ENCODE results near the gene ADGRB3.
"Not testable (repeated sequence)": the region's sequence is repeated elsewhere in the genome, so short reads cannot be mapped to it uniquely, and the experiment has no call there.

The ADGRB3 gene

DNA sequence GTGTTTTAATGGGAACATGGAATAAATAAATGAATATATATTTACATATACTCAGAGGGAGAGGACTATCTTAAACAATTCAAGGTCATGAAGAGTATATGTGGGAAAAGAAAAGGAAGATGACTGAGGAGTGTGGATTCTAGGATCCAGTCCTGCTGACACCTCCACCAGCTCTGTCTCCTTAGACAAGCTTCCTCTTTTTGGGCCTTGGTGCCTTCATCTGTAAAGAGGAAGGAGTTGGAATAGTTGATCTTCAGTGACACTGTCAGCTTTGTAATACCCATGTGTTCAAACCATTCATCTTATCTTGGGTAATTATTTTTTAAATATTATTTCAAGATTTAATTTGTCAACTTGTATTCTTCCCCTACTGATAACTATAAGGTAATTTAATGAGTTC is 338.0 kb downstream of the ADGRB3 start:
- no peak for DNase-seq

DNA sequence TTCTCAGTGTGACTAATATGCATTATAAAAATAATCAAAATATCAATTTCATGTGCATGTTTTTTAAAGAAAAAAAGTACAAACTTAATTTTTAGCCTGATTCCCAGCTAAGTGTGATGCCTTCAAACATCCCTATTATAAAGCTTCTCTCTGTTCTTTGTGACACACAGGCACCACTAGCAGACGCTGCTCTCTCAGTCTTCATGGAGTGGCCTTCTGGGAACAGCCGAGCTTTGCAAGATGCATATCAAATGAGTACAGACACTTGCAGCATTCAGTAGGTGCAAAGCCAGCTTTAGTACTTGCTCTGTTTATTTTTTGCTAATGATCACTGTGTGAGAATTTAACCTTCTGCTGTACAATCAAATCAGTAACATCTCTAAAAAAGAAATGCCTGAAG is 340.0 kb downstream of the ADGRB3 start:
- no peak for DNase-seq

DNA sequence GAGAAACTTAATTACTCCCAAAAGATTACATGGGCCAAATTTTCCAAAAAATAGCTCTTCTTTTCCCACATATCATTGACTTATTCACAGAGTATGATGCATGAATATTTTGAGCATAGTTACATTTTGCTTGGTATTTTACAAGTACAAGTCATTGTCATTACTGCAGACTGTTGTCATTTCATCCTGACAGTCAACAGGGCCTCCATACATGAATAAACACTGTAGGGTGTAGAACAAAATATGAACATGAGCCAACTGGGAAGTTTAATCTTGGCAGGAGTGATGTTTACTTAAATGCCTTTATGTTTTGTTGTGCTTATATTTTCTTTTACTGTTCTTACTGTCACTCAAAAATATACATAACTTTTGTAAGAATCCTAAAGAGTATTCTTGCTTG is 340.7 kb downstream of the ADGRB3 start:
- DNase-seq = no peak

DNA sequence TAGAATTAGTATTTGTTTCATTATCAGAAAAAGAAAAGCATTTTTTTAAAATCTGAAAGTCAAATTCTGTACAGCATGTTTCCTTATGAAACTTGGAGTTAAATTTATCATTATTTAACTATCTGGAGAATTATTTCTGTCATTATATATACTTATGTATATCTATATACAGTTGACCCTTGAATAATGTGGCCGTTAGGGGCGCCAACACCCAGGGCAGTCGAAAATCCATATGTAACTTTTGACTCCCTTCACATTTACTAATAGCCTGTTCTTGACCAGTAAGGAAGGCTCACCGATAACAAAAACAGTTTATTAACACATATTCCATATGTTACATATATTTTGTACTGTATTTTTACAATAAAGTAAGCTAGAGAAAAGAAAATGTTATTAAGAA is 341.2 kb downstream of the ADGRB3 start:
- no peak for DNase-seq

DNA sequence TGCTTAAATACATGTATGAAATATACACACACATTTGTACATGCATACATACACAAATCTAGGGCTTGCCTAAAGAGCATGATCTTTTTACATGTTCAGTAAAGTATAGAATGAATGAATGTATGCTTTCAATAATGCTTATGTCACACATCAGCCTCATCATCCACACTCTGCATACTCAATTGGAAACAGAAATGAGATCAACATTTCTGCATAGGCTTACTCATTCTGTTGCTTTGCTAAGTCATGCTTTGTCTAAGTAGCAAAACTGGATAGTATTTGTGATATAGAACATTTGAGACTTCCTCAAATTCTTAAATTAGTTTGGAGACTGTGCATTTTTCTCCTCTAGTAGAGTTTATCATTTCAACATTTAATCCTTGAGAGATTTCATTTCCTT is 343.3 kb downstream of the ADGRB3 start:
- DNase-seq = no peak

DNA sequence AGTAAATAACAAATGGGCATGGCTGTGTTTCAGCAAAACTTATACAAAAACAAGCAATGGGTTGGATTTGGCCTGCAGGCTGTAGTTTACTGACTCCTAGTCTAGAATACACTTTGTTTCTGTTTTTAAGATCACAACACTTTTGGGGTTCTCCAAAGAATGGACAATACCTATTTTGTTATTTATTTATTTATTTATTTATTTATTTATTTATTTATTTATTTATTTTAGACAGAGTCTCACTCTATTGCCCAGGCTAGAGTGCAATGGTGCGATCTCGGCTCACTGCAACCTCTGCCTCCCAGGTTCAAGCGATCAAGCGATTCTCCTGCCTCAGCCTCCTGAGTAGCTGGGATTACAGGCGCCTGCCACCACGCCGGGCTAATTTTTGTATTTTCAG is 346.6 kb downstream of the ADGRB3 start:
- not testable (repeated sequence) for DNase-seq

DNA sequence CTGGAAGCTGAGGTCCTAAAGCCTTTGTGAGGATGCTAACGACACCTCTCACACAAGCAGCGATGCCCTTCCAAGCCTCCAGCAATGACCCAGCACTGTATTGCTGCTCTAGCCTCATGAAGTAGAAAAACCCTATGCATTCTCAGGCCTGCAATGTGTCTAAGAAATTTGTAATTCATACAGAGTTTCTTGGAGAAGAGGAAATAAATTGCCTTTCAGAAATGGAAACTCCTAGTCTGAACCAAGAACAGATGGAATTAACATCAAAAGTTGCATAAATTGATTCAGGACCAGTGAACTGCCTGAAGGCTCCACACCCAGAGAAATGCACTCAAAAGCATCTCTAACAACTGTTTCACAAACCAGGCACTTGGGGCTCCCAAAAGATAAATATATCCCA is 353.6 kb downstream of the ADGRB3 start:
- DNase-seq = no peak

DNA sequence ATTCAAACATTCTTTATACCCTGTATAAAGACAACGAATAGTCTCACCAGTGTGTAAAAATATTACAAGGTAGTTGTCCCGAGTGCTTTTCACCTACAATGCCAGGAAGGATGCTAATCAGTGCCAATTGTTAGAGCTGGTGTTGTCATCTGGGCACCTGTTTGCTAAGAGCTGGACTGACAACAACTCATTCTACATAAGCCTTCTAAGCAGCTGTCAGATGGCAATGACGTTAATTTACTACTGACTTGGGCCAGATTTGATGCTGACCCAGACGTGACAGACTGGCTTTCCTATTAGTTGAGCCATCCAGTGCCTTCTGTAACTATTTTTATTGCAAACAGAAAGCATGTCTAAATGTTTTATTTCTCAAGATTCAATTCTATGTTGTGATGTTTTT is 355.2 kb downstream of the ADGRB3 start:
- no peak for DNase-seq

DNA sequence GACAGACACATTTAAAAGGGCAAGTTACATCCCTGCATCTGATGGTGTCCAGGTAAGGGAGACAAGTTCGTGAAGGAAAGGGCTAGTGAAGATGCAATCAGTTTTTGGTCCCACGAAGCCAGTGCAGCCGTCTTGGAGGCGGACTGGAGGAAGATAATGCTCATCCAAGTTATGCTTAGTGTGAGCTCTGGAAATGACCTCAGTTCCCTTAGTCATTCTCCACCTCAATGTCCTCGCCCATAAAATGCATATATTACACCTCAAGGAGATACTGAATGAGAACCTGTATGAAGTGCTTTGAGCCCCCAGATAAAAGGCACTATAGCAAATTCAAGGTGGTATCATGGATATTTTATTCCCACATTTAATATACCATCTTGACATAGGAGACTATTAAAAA is 358.8 kb downstream of the ADGRB3 start:
- no peak for DNase-seq

DNA sequence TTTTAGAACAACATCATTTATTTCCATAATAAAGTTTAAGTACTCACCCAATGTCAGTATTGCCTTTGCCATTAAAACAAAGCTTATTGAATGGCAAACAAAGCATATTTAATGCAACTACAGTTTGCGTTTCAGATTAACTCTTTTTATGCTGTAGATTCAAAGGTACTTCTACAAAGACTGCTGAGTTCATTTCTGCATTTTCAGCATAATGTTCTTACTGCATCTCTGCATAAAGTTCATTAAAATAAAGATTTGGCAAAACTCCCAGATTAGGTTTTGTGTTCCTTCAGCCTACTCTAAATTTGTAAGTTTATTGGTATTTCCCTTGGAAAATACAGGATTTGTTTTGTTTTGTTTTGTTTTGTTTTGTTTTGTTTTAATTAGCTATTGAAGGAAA is 359.4 kb downstream of the ADGRB3 start:
- DNase-seq = no peak

DNA sequence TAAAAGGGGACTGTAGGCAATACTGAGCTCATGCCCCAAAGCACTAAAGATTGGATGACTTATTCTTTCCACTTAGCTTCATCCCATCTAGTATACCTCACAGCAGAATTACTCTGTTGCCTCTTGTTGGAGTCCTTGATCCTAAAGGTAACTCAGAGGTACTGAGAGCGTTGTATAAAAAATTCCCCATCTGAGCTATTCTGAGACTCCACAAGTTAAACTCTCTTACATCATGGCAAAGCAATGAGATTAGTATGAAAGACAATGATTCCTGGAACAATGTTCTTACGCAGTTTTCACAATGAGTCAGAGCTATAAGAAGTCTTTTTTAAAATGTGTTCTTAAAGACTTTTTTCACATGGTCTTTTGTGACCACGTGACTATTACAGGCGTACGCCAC is 370.1 kb downstream of the ADGRB3 start:
- DNase-seq = no peak

DNA sequence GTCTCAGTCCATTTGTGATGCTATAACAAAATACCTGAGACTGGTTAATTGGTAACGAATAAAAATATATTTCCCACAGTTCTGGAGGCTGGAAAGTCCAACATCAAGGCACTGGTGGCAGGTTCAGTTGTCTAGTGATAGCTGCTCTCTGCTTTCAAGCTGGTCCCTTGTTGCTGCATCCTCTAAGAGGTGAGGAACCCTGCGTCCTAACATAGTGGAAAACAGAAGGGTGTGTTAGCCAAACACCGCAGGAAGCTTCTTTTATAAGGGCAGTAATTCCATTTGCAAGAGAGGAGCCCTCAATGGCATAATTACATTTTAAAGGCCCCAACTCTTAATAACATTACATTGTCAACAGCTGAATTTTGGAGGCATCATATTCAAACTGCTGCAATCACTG is 372.7 kb downstream of the ADGRB3 start:
- DNase-seq = no peak

DNA sequence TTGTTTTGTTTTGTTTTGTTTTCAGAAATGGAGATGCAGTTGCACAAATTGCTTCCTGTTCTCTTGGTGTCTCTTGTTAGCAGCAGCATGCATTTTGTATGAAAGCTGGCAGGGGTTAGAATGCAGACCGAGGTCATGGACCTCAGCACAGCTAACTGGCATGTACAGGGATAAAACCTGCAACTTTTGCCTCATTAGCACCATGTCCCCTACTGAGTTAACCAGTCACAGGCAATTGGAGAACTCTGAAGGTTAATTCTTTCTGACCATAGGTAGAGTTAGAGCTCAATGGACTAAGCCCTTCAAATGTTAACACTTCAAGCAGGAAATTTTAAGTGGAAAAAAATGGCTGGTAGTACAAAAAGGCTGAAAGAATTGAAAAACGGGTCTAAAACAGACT is 377.1 kb downstream of the ADGRB3 start:
- DNase-seq = no peak

DNA sequence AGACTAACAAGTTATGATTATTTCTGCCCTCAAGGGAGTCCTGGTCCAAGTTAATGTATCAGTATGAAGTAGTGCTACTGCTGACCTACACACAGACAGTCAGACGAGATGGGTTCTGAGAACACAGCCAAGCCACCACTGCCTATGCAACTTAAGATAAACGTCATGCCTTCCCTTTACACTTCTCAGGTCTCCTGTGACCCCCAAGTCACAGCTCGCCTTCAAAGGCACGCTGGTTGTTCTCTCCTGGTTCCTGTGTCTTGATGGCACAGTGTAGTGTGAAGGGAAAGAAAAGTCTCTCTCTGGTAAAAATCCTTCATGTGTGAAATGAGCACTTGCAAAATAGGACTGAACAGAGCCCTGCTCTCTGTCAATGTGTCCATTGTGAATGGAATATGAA is 377.8 kb downstream of the ADGRB3 start:
- no peak for DNase-seq

DNA sequence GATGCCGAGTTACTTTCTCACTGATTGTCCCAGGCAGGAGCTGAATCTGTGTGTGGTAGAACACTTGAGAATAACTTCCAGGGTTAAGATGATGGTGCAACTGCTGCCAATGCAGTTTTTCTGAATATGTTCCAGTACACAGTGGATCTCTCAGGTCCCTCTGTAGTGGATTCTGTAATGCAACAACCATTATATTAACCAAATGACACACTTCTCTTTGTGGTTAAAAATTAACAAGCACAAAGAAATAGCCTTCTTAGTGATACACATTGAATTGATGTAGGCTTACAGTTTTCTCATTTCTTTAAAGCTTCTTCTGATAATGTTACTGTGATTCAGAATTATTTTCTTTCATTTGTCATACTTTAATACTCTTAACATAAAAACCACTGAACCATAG is 383.8 kb downstream of the ADGRB3 start:
- no peak for DNase-seq

DNA sequence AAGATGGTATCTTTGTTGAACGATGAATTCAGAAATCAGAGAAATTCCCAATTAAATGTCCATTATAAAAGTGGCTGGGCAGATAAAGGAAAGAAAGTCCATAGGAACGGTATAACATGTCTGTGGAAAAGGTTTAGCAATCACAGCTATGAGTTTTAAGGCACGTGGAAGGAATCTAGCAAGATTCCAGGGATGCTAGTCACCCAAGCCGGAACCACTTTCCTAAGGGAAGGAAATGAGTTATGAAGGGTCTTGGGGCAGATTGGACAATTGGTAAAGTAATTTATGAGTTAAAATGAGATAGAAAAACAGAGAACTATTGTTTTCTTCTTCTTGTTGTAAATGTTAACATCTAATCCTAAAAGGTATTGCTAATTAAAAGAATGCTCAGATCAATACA is 384.8 kb downstream of the ADGRB3 start:
- DNase-seq = no peak

DNA sequence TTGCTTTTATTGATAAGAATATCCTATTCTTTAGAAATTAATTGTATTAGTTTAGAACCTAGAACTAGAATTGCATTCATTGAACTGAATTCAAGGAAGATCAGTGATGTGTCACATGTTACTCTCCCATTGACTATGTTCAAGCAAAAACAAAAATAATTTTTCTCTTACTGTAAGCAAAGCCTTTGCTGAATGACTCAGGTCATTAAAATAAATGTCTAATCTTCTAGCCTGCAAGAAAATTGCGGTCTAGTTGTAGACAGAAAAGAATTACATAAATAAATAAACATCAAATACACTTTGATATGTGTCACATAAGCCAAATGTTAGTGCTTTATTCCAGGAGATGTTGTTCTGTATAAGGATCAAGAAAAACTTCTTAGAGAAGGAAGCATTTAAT is 387.9 kb downstream of the ADGRB3 start:
- no peak for DNase-seq

DNA sequence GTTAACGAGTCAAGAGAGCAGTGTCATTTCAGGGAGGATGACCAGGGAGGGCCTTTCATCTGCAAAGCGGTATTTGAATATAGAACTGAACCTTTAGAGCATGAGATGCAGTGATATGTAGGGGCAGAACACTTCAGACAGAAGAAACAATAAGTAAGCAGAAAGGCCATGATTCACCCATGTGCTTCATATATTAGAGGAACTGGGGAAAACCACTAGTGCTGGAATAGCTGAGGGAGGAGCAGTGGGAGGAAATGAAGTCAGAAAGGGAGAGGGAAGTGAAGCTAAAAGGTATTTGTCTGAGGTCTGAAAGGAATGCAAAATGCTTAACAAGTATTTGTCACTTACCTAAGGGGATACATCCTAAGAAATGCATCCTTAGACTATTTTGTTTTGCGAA is 391.2 kb downstream of the ADGRB3 start:
- DNase-seq = no peak

DNA sequence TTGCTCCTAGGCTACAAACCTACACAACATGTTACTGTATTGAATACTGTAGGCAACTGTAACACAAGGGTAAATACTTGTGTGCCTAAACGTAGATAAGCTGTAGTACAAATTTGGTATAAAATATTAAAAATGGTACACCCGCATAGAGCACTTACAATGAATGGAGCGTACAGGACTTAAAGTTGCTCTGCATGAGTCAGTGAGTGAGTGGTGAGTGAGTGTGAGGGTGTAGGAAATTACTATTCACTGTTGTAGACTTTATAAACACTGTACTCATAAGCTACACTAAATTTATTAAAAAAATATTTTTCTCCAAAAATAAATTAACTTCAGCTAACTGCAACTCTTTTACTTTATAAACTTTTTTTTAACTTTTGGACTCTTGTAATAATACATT is 391.6 kb downstream of the ADGRB3 start:
- no peak for DNase-seq

DNA sequence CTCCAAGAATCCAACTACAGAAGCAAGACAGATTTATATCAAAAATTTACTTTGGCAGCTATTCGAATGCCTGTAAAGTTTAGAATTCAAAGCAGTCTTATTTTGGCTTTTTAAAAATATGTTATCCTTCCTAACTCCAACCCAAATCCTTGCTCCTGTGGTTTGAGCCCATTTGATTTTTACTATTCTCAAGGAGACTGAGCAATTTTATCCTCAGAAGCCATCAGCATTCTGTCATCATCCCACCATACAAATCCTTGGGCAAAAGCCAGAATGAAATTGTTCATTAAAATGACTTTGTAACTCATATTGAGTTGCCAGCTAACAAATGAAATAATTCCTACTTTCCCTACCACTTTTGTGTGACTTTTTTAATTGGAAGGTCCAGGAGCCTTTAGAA is 392.8 kb downstream of the ADGRB3 start:
- no peak for DNase-seq

DNA sequence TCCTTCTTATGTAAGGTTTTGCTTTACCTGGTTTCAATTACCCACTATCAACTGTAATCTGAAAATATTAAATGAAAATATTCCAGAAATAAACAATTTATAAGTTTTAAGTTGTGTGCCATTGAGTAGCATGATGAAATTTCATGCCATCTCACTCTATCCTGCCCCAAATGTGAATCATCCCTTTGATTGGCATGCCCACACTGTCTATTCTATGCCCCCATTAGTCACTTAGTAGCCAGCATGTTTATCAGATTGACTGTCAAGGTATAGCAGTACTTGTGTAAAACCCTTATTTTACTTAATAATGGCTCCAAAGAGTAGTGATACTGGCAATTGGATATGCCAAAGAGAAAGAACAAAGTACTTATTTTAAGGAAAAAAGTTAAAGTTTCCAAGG is 403.8 kb downstream of the ADGRB3 start:
- DNase-seq = no peak

DNA sequence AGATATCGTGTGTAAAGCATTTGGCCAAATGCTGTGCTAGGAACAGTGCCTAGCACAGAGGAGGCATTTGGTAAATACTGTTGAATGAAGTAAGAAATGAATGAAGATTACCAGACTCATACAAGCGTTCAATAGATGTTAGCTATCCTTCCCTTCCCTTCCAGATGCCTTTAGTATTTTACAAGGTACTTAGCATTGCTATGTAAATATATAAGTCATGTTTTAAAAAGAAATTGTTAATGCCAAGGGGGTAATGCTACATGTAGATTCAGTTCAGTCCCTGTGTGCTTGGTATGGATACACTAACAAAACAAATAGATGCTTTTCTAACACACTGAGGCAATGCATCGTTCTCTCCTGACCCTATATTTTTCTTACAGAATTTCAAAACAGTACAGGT is 407.2 kb downstream of the ADGRB3 start:
- DNase-seq = no peak

DNA sequence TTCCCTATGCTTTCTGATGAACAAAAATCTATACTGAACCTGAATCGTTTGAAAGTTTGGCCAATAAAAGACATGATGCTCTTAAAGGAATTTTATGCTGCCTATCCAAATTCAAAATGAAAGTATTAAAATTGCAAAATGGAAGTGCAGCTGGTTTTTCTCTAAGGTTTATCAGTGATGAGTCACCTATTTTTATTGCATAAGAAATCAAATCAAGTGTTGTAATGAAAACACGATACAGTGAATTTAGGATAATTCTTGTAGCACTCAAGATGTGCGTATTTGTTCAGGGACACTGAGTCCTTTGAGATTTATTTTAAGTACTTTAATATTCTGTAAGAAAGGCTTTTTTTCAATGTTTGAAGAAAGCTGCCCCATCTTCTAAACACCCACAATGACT is 409.5 kb downstream of the ADGRB3 start:
- no peak for DNase-seq

DNA sequence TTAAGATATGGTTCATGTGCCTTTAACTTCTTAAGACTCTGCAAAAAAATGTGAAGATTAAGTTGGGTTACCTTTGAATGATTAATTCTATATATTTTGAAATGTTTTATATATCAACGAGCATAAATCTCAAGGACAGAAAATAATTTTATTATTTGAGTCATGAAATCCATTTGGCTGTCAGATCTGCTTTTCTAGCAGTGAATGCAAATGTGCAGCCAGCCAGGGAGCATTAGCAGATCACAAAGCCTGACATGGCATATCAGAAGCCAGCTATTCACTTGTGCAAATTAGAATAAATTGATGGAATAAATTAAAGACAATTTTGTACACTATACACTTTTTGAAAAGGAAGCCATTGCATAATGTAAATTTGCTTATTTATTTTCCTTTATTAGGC is 424.3 kb downstream of the ADGRB3 start:
- no peak for DNase-seq

DNA sequence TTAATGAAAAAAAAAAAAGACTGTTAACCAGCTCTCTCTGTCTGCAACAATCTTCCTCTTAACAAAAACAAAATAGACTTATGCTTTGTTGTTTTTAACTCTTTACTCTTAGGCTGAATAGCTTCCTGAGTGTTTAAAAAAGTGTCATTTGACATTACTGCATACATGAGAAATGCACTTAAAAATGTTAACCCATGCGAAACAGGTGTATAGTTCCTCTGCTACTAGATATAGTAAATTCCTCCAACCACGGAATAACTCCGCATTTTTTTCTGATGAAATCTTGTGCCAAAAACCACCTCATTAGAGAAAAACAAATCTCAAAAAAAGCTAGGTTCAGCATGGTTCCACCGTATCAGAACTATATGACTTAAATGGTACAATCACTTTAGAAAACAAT is 426.0 kb downstream of the ADGRB3 start:
- no peak for DNase-seq

DNA sequence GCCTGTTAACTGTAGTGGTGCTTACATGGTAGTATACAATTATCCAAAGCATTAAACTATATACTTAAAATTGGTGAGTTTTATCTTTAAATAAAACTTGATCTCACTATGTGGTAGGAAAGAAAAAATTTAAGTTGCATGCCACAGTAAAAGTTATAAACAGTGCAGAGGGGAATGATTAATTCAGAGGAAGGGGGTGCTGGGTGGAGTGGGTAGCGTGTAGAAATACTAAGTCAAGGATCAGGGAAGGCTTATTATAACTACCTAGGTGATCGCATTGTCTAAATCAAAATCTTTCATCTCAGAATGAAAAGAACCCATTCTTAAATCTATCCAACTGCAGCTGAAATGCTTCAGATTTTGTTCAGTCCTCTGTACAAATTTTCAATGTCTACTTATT is 428.3 kb downstream of the ADGRB3 start:
- DNase-seq = no peak

DNA sequence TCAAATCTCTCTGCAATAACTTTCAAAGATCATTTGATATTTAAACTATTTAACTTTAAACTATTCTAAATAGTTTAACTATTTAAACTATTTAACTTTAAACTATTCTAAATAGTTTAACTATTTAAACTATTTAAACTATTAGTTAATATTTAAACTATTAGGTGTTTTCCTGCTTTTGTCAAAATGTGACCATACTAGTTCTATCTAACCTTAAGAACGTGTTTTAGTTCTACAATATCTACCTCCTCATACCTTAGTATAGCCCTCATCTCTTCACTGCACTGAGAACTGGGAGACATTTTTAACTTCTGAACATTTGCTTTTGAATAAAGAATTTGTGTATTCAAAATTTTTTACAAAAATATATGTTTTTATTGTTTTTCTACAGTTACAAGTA is 429.1 kb downstream of the ADGRB3 start:
- no peak for DNase-seq

All from activated T-cell treated with anti-CD3 and anti-CD28 coated beads for 4 hours (primary cell).